ENCODE measurements around the gene B4GALNT4.
A peak's percentile ranks its signal among the peaks of the same experiment; 100 is the strongest.
"Not testable (repeated sequence)": the region's sequence is repeated elsewhere in the genome, so short reads cannot be mapped to it uniquely, and the experiment has no call there.

Gene B4GALNT4, protein sequence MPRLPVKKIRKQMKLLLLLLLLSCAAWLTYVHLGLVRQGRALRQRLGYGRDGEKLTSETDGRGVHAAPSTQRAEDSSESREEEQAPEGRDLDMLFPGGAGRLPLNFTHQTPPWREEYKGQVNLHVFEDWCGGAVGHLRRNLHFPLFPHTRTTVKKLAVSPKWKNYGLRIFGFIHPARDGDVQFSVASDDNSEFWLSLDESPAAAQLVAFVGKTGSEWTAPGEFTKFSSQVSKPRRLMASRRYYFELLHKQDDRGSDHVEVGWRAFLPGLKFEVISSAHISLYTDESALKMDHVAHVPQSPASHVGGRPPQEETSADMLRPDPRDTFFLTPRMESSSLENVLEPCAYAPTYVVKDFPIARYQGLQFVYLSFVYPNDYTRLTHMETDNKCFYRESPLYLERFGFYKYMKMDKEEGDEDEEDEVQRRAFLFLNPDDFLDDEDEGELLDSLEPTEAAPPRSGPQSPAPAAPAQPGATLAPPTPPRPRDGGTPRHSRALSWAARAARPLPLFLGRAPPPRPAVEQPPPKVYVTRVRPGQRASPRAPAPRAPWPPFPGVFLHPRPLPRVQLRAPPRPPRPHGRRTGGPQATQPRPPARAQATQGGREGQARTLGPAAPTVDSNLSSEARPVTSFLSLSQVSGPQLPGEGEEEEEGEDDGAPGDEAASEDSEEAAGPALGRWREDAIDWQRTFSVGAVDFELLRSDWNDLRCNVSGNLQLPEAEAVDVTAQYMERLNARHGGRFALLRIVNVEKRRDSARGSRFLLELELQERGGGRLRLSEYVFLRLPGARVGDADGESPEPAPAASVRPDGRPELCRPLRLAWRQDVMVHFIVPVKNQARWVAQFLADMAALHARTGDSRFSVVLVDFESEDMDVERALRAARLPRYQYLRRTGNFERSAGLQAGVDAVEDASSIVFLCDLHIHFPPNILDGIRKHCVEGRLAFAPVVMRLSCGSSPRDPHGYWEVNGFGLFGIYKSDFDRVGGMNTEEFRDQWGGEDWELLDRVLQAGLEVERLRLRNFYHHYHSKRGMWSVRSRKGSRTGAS

DNA sequence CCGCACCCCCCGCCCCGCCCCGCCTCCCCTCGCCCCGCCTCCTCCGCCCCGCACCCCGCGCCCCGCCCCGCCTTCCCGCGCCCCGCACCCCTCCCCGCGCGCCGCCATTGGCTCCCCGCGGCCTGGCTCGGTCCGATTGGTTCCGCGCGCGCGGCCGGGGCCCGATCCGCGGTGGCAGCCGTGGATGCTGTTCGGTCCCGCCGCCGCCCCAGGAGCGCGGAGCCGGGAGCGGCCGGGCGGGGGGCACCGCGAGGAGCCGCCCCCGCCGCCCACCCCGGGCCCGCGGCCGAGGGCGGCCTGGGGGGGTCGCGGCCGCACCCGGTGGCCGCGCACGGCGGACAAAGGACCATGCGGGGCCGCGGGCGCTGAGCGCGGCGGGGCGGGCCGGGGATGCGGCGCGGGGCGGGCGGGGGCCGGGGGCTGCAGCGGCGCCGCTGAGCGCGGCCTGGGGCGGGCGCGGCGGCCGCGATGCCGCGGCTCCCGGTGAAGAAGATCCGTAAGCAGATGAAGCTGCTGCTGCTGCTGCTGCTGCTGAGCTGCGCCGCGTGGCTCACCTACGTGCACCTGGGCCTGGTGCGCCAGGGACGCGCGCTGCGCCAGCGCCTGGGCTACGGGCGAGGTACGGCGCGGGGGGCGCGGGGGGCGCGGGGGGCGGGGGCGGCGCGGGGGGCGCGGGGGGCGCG, at the start of gene B4GALNT4:
B4GALNT4 (plus strand) TSS at position 164 of the 683 bp plus-strand sequence; CDS start at position 469, 305 bp downstream.
- DNase-seq (ENCODE audit: low spot score) = peak; percentile 79

DNA sequence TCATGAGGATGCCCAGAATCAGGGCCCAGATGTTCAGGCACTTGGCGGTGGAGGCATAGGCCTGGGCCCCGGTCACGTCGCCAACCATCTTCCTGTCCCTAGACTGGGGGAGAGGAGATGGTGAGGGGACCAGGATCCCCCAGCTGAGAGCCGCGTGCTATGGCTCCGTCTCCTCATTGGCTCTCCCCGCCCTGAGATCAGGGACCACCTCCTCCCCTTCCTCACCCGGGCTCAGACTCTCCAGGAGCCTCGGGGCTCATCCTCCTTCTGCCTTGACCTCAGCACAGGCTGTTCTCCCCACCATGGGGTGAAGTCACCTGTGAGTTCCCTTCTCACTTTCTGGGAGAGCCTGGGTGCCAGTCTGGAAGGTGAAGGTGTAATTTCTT, 49.4 kb upstream of the B4GALNT4 start:
- DNase-seq (ENCODE audit: low spot score) = not testable (repeated sequence)

DNA sequence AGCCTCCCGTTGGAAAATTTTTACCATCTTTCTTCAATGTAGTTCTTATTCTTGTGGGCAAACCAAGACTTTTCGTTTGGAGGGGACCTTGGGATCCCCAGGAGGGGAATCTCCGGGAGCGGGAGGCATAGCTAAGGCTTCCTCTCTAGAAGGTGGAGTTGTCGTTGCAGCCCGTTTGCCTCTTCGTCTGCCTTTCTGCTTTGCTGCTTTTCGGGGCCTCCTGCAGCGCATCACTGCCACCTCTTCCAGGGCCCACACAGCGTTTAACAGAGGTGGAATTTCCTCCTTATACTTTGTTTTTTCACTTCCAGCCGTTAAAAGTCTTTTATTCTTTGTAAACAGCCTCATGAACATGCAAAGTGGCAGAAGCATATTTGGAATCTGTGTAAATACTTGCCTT, 45.1 kb upstream of the B4GALNT4 start:
- DNase-seq (ENCODE audit: low spot score) = no peak

DNA sequence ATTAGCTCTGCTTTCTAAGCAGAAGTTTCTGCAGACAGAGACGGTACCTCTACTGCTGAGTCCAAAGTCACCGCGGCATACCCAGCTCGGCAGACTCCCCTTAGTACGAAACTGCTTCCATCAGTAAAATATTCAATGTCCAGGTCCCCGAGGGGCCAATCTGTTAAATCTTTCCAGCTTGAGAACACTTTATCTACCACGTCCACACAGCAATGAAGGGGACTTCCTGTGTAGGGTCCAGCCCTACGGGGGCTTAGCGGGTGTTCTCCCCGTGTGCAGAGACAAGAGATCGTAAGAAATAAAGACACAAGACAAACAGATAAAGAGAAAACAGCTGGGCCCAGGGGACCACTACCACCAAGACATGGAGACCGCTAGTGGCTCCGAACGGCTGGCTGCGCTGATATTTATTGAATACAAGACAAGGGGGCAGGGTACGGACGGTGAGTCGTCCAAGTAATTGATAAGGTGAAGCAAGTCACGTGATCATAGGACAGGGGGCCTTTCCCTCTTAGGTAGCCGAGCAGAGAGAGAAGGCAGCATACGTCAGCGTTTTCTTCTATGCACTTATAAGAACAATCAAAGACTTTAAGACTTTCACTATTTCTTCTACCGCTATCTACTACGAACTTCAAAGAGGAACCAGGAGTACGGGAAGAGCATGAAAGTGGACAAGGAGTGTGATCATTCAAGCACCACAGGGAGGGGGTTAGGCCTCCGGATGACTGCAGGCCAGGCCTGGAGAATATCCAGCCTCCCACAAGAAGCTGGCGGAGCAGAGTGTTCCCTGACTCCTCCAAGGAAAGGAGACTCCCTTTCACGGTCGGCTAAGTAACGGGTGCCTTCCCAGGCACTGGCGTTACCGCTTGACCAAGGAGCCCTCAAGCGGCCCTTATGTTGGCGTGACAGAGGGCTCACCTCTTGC, 44.4 kb upstream of the B4GALNT4 start:
- not testable (repeated sequence) for DNase-seq (ENCODE audit: low spot score)

DNA sequence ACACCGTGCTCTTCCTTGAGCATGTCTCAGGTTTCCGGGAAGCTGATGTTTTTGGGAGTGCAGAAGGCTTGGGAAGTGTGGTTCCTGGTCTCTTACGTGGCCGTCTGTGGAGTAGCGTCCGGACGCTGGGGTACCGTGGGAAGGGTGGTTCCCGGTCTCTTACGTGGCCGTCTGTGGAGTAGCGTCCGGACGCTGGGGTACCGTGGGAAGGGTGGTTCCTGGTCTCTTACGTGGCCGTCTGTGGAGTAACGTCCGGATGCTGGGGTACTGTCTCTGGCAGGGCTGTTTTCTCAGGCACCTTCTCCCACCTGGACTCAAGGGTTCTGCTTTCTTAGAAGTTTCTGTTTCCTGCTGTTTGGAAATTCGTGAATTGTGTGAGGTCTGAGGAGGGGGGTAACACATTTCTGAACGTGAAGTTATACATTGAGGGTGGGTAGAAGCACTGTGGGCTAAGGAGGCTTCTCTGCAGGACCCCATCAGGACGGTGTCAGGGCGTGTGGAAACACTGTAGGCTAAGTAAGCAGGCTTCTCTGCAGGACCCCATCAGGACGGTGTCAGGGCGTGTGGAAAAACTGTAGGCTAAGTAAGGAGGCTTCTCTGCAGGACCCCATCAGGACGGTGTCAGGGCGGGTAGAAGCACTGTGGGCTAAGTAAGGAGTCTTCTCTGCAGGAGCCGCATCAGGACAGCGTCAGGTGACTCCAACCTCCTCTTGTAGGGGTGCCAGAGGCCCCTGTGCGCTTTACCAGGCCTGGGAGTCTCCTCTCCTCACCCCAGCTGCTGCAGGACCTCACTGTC, 43.3 kb upstream of the B4GALNT4 start:
- no peak for DNase-seq (ENCODE audit: low spot score)

DNA sequence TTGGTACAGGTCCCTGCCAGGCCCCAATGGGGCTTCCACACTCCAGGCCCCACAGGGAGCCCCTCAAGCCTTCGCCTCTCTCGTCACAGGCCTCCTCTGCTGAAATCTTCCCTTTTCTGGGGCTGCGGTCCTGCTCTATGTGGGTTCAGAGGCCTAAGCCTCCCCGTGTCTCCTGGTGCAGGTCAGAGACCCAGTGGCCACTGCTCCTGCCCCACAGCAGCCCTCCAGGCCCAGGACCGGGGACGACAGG, 42.8 kb upstream of the B4GALNT4 start:
- no peak for DNase-seq (ENCODE audit: low spot score)

DNA sequence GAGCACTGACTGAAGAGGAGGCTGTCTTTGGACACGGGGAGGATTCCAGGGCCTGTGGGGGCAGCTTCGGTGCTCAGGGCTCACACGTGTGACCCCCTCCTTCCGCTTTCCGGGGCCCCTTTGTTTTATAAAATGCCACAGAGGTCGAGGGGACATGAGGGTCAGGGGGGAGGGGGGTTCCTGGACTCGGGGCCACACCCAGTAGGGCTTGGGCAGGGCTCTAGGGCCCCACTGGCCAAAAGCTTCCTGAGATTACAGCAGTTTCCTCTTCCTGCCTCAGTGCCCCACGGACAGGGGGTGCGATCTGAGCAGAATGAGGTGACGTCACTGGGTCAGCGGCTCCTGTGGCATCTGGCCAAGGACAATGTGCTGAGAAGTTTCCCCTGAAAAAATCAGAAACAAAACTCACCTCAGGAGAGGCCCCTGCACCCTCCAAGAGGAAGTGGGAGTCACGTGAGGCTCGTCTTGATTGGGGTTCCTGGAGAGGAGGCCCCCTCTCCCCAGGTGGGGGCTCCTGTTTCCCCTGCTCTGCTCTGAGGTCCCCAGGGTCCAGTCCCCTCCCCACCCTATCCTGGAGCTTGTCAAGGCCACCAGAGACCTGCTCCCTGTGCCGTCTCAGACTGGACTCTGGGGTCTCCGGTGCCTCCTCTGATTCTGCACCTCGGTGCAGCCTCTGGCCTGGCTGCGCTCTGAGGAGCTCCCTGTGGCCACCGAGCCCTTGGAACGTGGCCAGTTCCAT, 42.3 kb upstream of the B4GALNT4 start:
- no peak for DNase-seq (ENCODE audit: low spot score)

DNA sequence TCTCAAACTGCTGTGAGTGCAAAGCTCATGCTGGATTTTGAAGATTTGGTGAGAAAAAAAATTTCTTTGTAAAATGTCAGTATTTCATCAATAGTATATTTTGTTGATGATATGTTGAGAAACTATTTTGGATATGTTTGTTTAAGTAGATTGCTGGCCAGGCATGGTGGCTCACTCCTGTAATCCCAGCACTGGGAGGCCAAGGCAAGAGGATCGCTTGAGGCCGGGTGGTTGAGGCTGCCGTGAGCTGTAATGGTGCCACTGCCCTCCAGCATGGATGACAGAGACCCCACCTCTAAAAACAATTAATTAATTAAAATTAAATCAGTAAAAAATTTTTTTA, 41.7 kb upstream of the B4GALNT4 start:
- DNase-seq (ENCODE audit: low spot score) = no peak

DNA sequence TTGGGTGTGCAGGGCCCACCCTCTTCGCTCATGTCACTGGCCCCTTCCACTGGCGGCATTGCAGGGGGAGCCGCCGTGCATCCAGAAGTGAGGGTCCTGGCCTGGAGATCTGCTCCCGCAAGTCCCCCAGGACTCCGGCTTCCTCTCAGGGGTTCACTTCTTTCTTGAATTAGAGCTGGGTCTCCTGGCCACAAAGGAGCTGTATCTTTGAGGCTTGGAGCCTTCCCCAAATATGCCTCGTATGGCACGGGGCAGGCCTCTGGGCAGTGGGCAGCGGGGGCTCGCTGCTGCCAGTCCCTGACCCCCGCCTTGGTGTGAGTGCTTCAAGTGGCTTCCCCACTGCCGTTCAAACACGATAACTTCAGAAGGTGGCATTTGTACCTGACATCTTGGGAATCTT, 41.3 kb upstream of the B4GALNT4 start:
- no peak for DNase-seq (ENCODE audit: low spot score)

DNA sequence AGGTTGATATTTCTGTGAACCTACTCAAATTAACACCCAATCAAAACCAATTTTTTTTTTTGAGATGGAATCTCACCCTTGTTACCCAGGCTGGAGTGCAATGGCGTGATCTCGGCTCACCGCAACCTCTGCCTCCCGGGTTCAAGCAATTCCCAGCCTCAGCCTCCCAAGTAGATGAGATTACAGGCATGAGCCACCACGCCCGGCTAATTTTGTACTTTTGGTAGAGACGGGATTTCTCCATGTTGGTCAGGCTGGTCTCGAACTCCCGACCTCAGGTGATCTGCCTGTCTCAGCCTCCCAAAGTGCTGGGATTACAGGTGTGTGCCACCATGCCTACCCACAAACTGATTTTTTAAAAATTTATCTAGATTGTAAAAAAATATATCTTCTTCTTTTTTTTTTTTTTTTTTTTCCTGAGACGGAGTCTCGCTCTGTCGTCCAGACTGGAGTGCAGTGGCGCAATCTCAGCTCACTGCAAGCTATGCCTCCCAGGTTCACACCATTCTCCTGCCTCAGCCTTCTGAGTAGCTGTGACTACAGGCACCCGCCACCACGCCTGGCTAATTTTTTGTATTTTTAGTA, 40.7 kb upstream of the B4GALNT4 start:
- not testable (repeated sequence) for DNase-seq (ENCODE audit: low spot score)

DNA sequence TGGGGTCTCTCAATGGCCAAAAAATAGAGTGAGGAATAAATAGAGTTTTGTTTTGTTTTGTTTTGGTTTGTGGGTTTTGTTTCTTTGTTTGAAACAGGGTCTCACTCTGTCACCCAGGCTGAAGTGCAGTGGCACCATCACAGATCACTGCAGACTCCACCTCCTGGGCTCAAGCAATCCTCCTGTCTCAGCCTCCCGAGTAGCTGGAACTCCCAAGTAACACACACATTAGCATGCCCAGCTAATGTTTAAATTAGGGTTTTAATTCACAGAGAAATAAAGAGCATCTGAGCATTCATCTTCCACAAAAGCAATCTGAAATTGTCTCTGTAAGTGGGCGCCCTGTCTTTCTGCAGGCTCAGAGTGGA, 39.4 kb upstream of the B4GALNT4 start:
- no peak for DNase-seq (ENCODE audit: low spot score)

DNA sequence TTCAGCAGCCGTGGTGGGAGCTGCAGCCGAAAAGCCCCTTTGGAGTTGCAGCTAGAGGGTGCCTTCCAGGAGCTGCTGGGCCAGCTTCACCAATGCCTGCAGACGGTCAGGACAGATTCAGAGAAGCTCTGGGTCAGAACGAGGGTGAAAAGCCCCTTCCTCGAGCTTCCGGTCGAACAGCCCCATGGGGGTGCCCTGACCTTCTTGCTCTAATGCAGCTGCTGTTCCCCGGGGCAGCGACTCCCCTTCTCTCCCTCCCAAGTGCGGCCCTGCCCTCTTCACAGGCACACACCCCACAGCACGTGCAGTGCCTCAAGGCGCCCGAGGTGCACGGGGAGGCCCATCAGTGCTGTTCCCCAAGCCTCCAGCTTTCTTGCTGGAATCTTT, 39.0 kb upstream of the B4GALNT4 start:
- no peak for DNase-seq (ENCODE audit: low spot score)

DNA sequence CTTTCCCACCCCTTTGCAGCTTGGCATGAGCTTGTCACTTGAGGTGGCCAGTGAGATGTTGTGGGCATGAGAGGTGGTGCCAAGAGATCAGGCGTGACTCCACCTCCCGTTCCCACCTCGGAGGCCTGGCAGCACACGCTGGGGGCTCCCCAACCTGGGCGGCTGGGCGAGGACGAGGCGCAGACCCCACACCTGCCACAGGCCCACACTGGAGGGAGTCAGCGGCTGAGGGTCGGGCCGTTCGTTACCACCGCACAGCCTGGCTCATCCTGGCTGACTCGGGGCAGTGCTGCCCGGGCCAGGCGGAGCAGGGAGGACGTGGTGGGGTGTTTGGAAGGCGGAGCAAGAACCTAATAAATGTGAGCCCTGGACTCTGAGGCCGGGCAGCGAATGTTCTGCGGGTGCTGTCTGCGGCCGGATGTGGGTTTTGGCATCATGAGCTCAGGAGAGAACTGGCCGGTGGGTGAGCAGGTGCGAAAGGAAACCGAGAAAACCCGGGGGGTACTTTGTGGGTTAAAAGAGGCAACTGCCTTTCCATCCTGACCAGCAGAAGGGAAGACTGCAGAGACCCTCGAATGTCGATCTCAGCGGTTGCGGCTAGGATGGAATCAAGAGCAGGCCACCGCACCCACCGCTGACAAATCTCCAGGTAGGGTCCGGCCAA, 38.5 kb upstream of the B4GALNT4 start:
- no peak for DNase-seq (ENCODE audit: low spot score)

DNA sequence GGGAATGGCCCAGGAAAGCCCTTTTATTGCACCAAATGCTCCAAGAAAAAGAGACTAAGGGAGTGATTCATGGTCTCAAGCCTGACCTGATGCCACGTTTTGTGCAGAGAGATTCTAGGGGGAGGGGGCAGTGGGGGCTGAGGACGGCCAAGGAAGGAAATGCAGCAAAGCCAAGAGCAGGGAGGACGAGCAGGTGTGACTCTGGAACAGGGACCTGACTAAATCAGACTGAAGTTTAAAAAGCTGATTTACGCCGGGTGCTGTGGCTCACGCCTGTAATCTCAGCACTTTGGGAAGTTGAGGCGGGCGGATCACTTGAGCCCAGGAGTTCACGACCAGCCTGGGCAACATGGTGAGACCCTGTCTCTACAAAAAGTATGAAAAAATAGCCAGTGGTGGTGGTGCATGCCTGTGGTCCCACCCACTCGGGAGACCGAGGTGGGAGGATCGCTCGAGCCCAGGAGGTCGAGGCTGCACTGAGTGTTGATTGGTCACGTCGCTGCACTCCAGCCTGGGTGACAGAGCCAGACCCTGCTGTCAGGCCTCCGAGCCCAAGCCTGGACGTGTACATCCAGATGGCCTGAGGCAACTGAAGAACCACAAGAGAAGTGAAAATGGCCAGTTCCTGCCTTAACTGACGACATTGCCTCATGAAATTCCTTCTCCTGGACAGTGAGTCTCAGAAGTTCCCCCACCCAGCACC, 37.8 kb upstream of the B4GALNT4 start:
- no peak for DNase-seq (ENCODE audit: low spot score)

DNA sequence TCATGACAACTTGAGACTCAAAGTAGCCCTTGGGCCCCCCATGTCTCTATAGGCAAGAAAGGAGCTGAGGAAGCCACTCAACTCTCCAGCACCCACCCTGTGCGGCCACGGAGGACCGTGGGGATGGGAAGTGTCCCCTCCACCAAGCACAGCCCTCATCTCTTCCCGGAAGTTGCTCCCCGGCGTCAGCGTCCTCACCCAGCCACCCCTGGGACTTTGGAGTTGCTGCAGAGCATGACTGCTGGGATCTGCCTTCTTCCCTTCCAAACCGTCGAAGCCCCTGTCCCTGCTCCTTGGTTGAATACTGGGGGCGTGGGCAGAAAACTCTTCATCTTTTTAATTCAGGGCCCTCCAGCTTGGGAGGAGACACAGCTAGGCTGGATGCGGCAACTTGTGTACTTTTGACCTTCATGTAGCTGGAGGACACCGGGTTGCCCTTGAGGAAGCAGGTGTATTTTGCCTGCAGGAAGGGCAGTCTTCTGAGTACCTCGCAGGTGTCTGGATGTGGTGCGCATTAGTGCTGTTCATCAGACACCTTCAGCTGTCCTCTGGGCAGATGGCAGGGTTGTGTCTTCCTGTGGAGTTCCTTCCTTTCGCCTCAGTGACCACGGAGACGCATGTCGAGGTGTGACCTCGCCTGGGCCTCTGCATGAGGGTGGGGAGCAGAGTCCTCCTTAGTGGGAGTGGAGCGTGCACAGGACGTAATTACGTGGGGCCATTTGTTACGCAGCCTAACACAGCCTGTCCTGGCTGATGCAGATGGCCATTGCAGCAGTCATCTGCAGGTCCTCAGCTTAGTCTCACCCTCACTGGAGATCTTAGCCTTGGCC, 36.4 kb upstream of the B4GALNT4 start:
- DNase-seq (ENCODE audit: low spot score) = no peak

DNA sequence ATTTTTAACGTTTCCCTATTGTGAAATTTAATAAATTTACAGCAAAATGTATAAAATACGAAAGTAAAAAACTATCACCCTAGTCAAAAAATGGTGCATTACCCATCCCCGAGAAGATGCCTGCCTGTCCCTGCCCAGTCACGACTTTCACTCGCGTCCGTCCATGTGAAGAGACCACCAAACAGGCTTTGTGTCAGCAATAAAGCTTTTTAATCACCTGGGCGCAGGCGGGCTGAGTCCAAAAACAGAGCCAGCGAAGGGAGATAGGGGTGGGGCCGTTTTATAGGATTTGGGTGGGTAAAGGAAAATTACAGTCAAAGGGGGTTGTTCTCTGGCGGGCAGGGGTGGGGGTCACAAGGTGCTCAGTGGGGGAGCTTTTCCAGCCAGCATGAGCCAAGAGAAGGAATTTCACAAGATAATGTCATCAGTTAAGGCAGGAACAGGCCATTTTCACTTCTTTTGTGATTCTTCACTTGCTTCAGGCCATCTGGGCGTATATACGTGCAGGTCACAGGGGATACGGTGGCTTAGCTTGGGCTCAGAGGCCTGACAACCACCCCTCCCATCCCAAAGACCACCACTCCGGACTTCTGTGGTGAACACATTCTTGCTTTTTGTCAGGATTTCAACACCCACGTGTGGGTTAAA, 35.6 kb upstream of the B4GALNT4 start:
- not testable (repeated sequence) for DNase-seq (ENCODE audit: low spot score)

All from GM03348 (cell line).